Esophagus (tissue), 2 donors: ENCODE data around the gene HEATR5A. TPM values are rescaled to one million over a fixed set of nuclear protein-coding genes. Genes with fewer than 3 reads are reported as not detected.
"Not testable (repeated sequence)": the region's sequence is repeated elsewhere in the genome, so short reads cannot be mapped to it uniquely, and the experiment has no call there.

ENCODE experiments used
- H3K27ac ChIP-seq, 2 donors: one replicate each; pipeline ENCODE4 v1.5.1; 2013; ENCODE audit warnings: low read depth in 2 of 2, mild to moderate bottlenecking in 2 of 2, inconsistent platforms in 1 of 2, low read length in 1 of 2, moderate library complexity in 1 of 2
- H3K27me3 ChIP-seq, 2 donors: one replicate each; pipeline ENCODE4 v1.6.1; 2013; ENCODE audit warnings: low read length in 2 of 2, control low read depth in 1 of 2, mild to moderate bottlenecking in 1 of 2; ENCODE audit not compliant: insufficient read depth in 2 of 2, control insufficient read depth in 1 of 2
- H3K36me3 ChIP-seq, 2 donors: one replicate each; pipeline ENCODE4 v1.6.1; 2013; ENCODE audit warnings: low read length in 1 of 2; ENCODE audit not compliant: control insufficient read depth in 2 of 2, insufficient read depth in 2 of 2
- H3K4me1 ChIP-seq, 2 donors: one replicate each; pipeline ENCODE4 v1.6.1; 2013; ENCODE audit warnings: low read length in 1 of 2; ENCODE audit not compliant: control insufficient read depth in 2 of 2, insufficient read depth in 2 of 2
- H3K4me3 ChIP-seq, 2 donors: one replicate each; pipeline ENCODE4 v1.5.1; 2013; ENCODE audit warnings: low read length in 2 of 2, mild to moderate bottlenecking in 2 of 2, low read depth in 1 of 2, moderate library complexity in 1 of 2
- H3K9me3 ChIP-seq, 2 donors: one replicate each; pipeline ENCODE4 v1.6.1; 2013; ENCODE audit warnings: mild to moderate bottlenecking in 2 of 2, low read depth in 1 of 2, low read length in 1 of 2, moderate library complexity in 1 of 2; ENCODE audit not compliant: control insufficient read depth in 2 of 2, insufficient read depth in 1 of 2
- WGBS, 2 donors: extraction: QIAGEN DNeasy Blood & Tissue Kit; methylation state at CpG; one replicate each; pipeline ENCODE4 v1.1.7; 2013; 5-methylcytosine and 5-hydroxymethylcytosine counted together
- polyA plus RNA-seq, 2 donors: library from polyadenylated mRNA; stranded (reverse); fragments of 200-250 nt; gene quantifications; one replicate each; pipeline ENCODE4 v1.2.3, GENCODE V29; 2013
- donor health status: healthy with polysubstance abuse.
- donor health status: Bipolar disorder and iron deficiency.

The HEATR5A gene
- 1 to 10 TPM; 6.2 to 8.9 TPM for polyA plus RNA-seq

DNA sequence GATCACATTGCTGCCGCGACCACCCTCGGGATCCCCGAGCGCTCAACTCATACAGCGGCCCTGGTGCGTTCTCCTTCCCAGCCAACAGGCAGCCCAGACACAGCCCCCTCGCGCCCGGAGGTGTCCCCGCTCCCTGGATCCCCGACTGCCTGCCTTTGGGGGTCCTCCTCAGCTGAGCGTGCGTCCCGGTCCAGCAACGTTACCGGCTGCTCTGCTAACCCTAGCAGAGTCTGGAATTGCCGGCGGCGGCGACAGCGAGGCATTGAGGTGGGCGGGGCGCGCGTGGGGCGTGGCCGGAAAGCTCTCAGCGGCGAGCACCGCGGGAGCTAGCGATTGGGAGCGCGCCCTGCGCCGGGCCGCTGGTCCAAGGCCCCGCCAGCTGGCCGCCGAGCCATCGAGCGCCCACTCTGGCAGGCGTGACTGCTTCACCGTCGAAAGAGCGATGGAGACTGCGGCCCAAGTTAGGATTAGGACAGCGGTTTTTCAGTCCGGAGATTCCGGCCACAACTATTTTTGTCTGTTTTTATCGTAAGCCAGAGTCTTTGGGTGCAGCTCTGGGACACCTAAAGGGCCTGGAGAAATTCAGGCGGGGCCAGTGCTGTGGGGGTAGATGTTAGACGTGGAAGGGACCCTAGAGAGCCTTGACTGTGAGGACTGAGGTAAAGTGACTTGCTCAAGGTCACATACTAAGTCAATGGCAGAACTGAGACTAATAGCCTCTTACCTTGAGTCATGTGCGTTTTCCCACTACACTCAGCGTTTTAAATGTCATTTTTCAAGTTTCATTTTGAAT, at the start of gene HEATR5A:
TSS of gene HEATR5A (minus strand) at position 232 of the 793 bp plus-strand sequence. CDS start 17,575 bp downstream, outside the sequence.
- no peaks in the 10 kb centered on the region for H3K4me1 ChIP-seq
- no peaks in the 10 kb centered on the region for H3K27me3 ChIP-seq
- H3K9me3 ChIP-seq, result no peaks in the 10 kb centered on the region
- peak within 1 kb of the TSS; percentile 62 to 89 for H3K27ac ChIP-seq
- peaks cover 0 to 2% of the 10 kb centered on the region in 2 donors for H3K36me3 ChIP-seq
- 2% methylated on average over 56 of the region's 56 CpGs for WGBS, 2 donors
- H3K4me3 ChIP-seq, result peak within 1 kb of the TSS; percentile 89 to 90

DNA sequence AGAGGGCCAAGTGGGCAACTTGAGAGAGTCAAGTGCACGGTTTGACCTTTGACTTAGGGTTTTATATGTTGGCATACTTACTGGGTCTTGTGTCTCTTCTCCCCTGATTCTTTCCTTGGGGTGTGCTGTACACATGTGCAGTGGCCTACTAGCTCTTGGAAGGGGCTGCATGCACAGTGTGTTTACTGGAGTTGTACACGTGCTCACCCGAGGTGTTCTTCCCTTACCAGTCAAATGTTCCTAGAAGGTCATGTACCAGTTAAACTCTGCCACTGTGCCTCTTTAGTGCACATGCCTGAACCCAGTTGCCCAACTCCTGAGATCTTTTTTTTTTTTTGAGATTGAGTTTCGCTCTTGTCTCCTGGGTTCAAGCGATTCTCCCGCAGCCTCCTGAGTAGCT, 46.2 kb upstream of the HEATR5A start:
- no peaks in the 10 kb centered on the region for H3K4me1 ChIP-seq
- H3K4me3 ChIP-seq, result no peak overlapping the region
- H3K9me3 ChIP-seq, result no peaks in the 10 kb centered on the region
- H3K27ac ChIP-seq, result no peak overlapping the region
- no peaks in the 10 kb centered on the region for H3K36me3 ChIP-seq
- H3K27me3 ChIP-seq, result no peaks in the 10 kb centered on the region
- 88 to 90% methylated on average over 6 of the region's 6 CpGs for WGBS, 2 donors

DNA sequence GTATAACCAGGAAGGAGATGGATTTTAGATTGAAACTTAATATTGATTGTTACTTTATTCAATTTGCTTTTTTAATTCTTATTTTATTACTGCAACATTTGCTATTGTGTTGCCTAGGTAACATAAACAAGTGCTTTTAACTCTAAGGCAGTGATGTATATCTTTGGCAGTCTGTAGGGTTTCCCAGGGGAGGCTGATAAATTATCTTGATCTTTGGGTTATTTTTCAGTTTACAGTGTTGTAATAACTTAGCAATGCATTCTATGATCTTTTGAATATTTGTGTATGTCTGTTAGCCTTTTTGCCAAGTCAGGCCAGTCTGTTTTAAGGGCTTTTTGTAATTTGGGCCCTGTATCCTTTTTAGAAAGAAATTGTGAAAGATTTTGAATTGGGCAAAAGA, 44.8 kb upstream of the HEATR5A start:
- Histone ChIP-seq H3K27me3 (no peaks in the 10 kb centered on the region), H3K4me1 (no peaks in the 10 kb centered on the region), H3K4me3 (no peak overlapping the region), H3K27ac (no peak overlapping the region), H3K9me3 (no peaks in the 10 kb centered on the region), H3K36me3 (no peaks in the 10 kb centered on the region)

DNA sequence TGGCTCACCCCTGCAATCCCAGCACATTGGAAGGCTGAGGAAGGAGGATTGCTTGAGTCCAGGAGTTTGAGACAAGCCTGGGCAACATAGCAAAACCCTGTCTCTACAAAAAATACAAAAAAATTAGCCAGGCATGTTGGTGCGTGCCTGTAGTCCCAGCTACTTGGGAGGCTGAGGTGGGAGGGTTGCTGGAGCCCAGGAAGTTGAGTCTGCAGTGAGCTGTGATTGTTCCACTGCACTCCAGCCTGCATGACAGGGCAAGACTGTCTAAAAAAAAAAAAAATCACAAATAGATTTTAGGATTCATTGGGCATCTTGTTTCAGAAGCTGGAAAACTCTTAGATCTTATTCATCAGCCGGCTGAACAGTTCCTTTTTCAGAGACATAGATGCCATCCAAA, 42.1 kb upstream of the HEATR5A start:
- H3K27me3 ChIP-seq, H3K27ac ChIP-seq, H3K36me3 ChIP-seq, H3K4me1 ChIP-seq, H3K9me3 ChIP-seq, H3K4me3 ChIP-seq: not testable (repeated sequence)
- 52 to 60% methylated on average over 2 of the region's 2 CpGs for WGBS, 2 donors

GRCh38 chr14:31461545-31461944, 41.2 kb upstream of the HEATR5A start:
- H3K9me3 ChIP-seq, result no peaks in the 10 kb centered on the region
- H3K27me3 ChIP-seq, result no peaks in the 10 kb centered on the region
- 84 to 87% methylated on average over 3 of the region's 3 CpGs for WGBS, 2 donors
- no peak overlapping the region for H3K27ac ChIP-seq
- H3K4me3 ChIP-seq, result no peak overlapping the region
- no peaks in the 10 kb centered on the region for H3K36me3 ChIP-seq
- H3K4me1 ChIP-seq, result no peaks in the 10 kb centered on the region

DNA sequence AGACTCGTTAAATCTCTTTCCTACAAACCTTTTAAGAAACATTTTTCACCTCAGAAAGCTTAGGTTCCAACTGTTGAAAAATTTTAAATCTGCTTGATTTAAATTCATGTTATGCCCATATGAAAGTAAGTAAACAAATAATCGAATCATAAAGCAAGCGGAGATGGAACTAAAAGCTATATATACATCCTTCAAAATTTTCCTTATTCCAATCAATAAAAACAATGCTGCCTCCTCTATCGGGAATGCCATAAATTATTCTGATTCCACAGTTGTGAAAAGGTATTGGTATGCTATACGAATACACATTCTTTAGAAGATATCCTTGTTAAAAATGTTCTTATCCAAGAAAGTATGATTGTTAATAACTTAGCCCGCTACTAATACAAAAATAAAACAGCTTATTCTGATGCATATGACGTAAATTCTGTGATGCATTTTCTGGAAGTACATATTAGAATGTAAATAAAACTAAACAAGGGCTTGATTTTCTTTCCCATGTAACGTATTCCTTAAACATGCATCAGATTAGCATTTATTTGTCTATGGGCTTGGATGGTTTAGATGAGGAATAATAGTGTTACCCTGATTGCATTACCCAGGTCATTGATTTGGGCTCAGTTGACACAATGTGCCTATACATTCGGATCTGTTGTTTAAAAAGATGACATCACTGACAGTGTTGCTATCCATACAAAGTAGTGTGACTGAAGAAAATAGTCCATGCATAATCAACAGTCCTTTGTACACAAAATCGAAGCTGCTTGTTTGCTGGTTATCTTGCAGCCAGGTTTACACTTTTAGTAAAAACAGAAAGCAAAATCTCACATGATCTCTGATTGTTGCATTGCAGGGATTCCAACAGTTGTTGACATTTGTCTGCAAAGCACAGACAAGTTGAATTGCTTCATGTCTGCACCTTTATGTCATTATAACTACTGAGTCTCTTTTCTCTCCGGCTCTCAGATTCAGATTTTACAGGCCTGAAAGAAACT, 37.6 kb upstream of the HEATR5A start:
- H3K4me3 ChIP-seq, result peak overlapping the region in 1 of 2 donors; percentile 64
- H3K9me3 ChIP-seq, result no peaks in the 10 kb centered on the region
- 41% methylated on average over 11 of the region's 11 CpGs for WGBS, 2 donors
- H3K27ac ChIP-seq, result no peak overlapping the region
- no peaks in the 10 kb centered on the region for H3K36me3 ChIP-seq
- H3K27me3 ChIP-seq, result no peaks in the 10 kb centered on the region
- H3K4me1 ChIP-seq, result no peaks in the 10 kb centered on the region

DNA sequence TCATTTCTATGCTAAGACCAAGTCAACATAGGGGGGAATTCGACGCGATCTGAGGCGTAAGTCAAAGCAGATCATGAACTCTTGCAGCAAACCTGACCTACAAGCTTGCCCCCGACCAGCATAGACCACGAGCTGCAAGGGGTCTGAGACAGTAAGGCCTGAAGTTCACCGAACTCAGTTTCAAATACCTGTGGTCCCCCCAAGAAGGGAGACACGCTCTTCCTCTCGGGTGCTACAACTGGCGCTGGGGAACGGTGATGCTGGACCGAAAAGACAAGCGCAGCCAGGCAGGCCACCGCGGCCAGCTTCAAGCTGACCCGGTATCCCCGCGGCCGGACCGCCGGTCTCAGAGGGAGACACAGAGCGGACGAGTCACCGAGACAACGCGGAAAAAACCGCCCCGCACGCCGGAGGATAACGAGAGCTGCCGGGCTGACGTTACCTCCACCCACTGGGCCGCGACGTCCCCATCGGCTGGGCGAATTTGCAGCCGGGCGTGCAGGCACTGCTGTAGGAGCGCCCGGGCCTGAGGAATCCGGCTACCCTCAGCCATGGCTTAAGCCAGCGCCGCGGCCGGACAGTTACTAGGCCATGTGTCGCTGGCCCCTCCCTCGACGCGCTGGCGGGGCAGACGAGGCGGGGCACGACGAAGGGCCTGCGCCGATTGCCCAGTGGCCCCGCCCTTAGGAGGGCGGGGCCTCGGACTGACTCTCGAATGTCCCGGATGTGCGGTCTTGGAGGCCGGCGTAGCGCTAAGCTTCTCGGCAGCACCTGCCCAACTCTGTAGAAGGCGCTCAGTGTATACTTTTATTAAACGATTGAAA, 36.7 kb upstream of the HEATR5A start, which contains the start of gene DTD2:
TSS of gene DTD2 (minus strand) at position 666 of the 824 bp plus-strand sequence. CDS start at position 553, 113 bp downstream.
- WGBS, 2 donors, result 3% methylated on average over 68 to 70 of the region's 70 CpGs
- Histone ChIP-seq H3K27ac (peak within 1 kb of the TSS; percentile 89 to 90), H3K27me3 (no peaks in the 10 kb centered on the region)

DNA sequence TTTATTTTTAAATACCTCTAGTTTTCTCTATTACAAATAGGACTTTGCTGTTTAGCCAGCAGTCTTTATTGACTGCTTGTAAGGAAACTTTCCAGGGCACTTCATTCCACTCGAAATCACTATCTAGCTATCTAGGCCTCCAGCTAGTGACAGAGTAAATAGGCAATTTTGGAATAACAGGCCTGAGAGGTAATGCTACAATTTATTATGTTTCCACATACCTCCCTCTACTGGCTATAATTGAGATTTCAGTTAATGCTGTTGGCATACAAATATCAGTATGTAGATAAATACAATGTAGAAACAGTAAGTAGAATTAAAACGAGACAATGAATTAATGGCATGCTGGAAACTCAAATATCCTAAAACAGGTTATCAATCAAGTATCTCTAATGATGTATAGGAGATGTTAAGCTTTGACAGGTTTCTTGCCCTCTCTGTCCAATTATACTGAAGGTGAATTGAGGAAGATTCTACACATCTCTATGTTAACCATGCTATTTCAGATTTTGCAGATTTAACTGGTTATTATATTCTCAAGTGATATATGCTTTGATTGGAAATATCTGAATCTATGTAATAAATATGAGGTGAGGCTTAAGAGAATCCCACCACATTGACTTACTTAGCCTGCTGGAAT, 29.7 kb upstream of the HEATR5A start:
- no peaks in the 10 kb centered on the region for H3K4me1 ChIP-seq
- no peaks in the 10 kb centered on the region for H3K36me3 ChIP-seq
- WGBS, 2 donors, result 34 to 39% methylated on average over 2 of the region's 2 CpGs
- no peak overlapping the region for H3K4me3 ChIP-seq
- H3K27me3 ChIP-seq, result no peaks in the 10 kb centered on the region
- no peak overlapping the region for H3K27ac ChIP-seq
- no peaks in the 10 kb centered on the region for H3K9me3 ChIP-seq

More for the DNA sequence above, 36.7 kb upstream of the HEATR5A start, which contains the start of gene DTD2:
- Histone ChIP-seq H3K4me3 (peak within 1 kb of the TSS; percentile 64 to 92), H3K4me1 (no peaks in the 10 kb centered on the region), H3K36me3 (no peaks in the 10 kb centered on the region), H3K9me3 (no peaks in the 10 kb centered on the region)
